Measurements from ENCODE around the gene DLG2. TPM values are rescaled to one million over a fixed set of nuclear protein-coding genes. Genes with fewer than 3 reads are reported as not detected.

The DLG2 gene
- total and polyA plus RNA-seq, 4 donors = 0.30 to 5.5 (median 0.68) TPM

- H3K36me3 ChIP-seq (ENCODE audit: control insufficient read depth in 4 of 4, insufficient read depth in 3 of 4, low read depth in 1 of 4, low read length in 3 of 4) = no peaks in the 10 kb centered on the region
- no peaks in the 10 kb centered on the region for H3K4me1 ChIP-seq (ENCODE audit: control insufficient read depth in 4 of 4, insufficient read depth in 4 of 4, low read length in 3 of 4)
- H3K9me3 ChIP-seq (ENCODE audit: control insufficient read depth in 4 of 4, low read length in 3 of 4) = no peaks in the 10 kb centered on the region
- H3K4me3 ChIP-seq (ENCODE audit: low read depth in 1 of 3, low read length in 3 of 3) = no peak overlapping the region
- WGBS = 33% methylated on average over 2 of the region's 2 CpGs
- H3K27ac ChIP-seq (ENCODE audit: low read depth in 1 of 2, low read length in 2 of 2) = no peak overlapping the region
- no peaks in the 10 kb centered on the region for H3K27me3 ChIP-seq (ENCODE audit: control insufficient read depth in 4 of 4, insufficient read depth in 4 of 4, low read length in 3 of 4)
- no peak overlapping the region for H3K9ac ChIP-seq (ENCODE audit: low read depth in 1 of 2, low read length in 2 of 2)
- TF ChIP-seq GABPA (IDR thresholded peaks at IDR 0.05 in 1 of 2, conservative IDR thresholded peaks at IDR 0.05 in 1 of 2) (no peak), JUND (IDR thresholded peaks at IDR 0.05) (no peak), ATF3 (IDR thresholded peaks at IDR 0.05) (no peak), NR2F2 (IDR thresholded peaks at IDR 0.05) (no peak), CTCF (IDR thresholded peaks at IDR 0.05; ENCODE audit: low read depth, low read length, missing input control) (no peak), MAX (IDR thresholded peaks at IDR 0.05) (no peak), FOXA1 (IDR thresholded peaks at IDR 0.05) (no peak), HNF4A (conservative IDR thresholded peaks at IDR 0.05) (no peak), REST (IDR thresholded peaks at IDR 0.05) (no peak), YY1 (IDR thresholded peaks at IDR 0.05) (no peak), RAD21 (IDR thresholded peaks at IDR 0.05) (no peak), FOXA2 (IDR thresholded peaks at IDR 0.05) (no peak), TAF1 (conservative IDR thresholded peaks at IDR 0.05) (no peak), SP1 (IDR thresholded peaks at IDR 0.05) (no peak), HNF4G (IDR thresholded peaks at IDR 0.05) (no peak), RXRA (IDR thresholded peaks at IDR 0.05) (no peak), EGR1 (IDR thresholded peaks at IDR 0.05; ENCODE audit: low read depth in 2 of 2) (no peak)
- no peak for DNase-seq (ENCODE audit: low spot score)
Observed at GRCh38 chr11:84882056-84882455, 745.1 kb downstream of the DLG2 start.

GRCh38 chr11:84871116-84871515, 756.0 kb downstream of the DLG2 start:
- Histone ChIP-seq H3K4me1 (ENCODE audit: control insufficient read depth in 4 of 4, insufficient read depth in 4 of 4, low read length in 3 of 4) (peaks cover 0 to 3% (median 0%) of the 10 kb centered on the region in 4 donors), H3K36me3 (ENCODE audit: control insufficient read depth in 4 of 4, insufficient read depth in 3 of 4, low read depth in 1 of 4, low read length in 3 of 4) (no peaks in the 10 kb centered on the region), H3K9me3 (ENCODE audit: control insufficient read depth in 4 of 4, low read length in 3 of 4) (no peaks in the 10 kb centered on the region), H3K9ac (ENCODE audit: low read depth in 1 of 2, low read length in 2 of 2) (no peak overlapping the region), H3K27ac (ENCODE audit: low read depth in 1 of 2, low read length in 2 of 2) (no peak overlapping the region), H3K27me3 (ENCODE audit: control insufficient read depth in 4 of 4, insufficient read depth in 4 of 4, low read length in 3 of 4) (no peaks in the 10 kb centered on the region), H3K4me3 (ENCODE audit: low read depth in 1 of 3, low read length in 3 of 3) (no peak overlapping the region)
- 95% methylated on average over 2 of the region's 2 CpGs for WGBS
- TF ChIP-seq RXRA (IDR thresholded peaks at IDR 0.05) (no peak), YY1 (IDR thresholded peaks at IDR 0.05) (no peak), MAX (IDR thresholded peaks at IDR 0.05) (no peak), EGR1 (IDR thresholded peaks at IDR 0.05; ENCODE audit: low read depth in 2 of 2) (no peak), CTCF (IDR thresholded peaks at IDR 0.05; ENCODE audit: low read depth, low read length, missing input control) (no peak), HNF4A (conservative IDR thresholded peaks at IDR 0.05) (no peak), ZBTB33 (IDR thresholded peaks at IDR 0.05) (no peak), FOXA2 (IDR thresholded peaks at IDR 0.05) (no peak), SP1 (IDR thresholded peaks at IDR 0.05) (no peak), HNF4G (IDR thresholded peaks at IDR 0.05) (no peak), RAD21 (IDR thresholded peaks at IDR 0.05) (no peak), TAF1 (conservative IDR thresholded peaks at IDR 0.05) (no peak)
- no peak for DNase-seq (ENCODE audit: low spot score)
